IMR-90 (cell line): ENCODE results near the gene DOK6. TPM values are rescaled to one million over a fixed set of nuclear protein-coding genes. Genes with fewer than 3 reads are reported as not detected.

ENCODE experiments used
- ATAC-seq: fragments of 200-7000 bp; cut with Tn5 transposase; 2 replicates; pipeline ENCODE4 v1.9.1; 2020; ENCODE audit warnings: low read depth, mild to moderate bottlenecking, moderate library complexity
- BruUV-seq: library from RNA; stranded (reverse); fragments of 400-500 nt; replicated peaks from 2 replicates; lab custom pipeline; 2021; lab: Mats Ljungman, UMichigan
- CTCF ChIA-PET: fragments of 300-600 bp; formaldehyde crosslinking; extraction: SDS; loops from one replicate; lab custom pipeline; 2021; ENCODE audit warnings: antibody characterized with exemption; lab: Yijun Ruan, JAX
- POLR2A ChIA-PET: fragments of 300-600 bp; sonication (Branson Sonifier 250); formaldehyde crosslinking; loops from one replicate; lab custom pipeline; 2022; ENCODE audit warnings: antibody characterized with exemption; ENCODE audit not compliant: unreplicated experiment; lab: Charles Lee
- DNase-seq: peaks from one replicate; pipeline ENCODE4 v3.0.0; 2013
- H2AFZ ChIP-seq: replicated peaks from 2 replicates; pipeline ENCODE3; 2013; ENCODE audit warnings: low read length, mild to moderate bottlenecking; ENCODE audit not compliant: poor library complexity
- H2AK5ac ChIP-seq: 2 replicates; pipeline ENCODE4 v1.6.1; 2013; ENCODE audit warnings: low read depth, low read length, inconsistent platforms
- H2AK9ac ChIP-seq: replicated peaks from 2 replicates; pipeline ENCODE3; 2013; ENCODE audit warnings: mild to moderate bottlenecking, low read depth, low read length, moderate library complexity; ENCODE audit not compliant: poor library complexity
- H2BK120ac ChIP-seq: 2 replicates; pipeline ENCODE4 v1.6.1; 2013; ENCODE audit warnings: low read depth, low read length, inconsistent platforms
- H2BK15ac ChIP-seq: 3 replicates; pipeline ENCODE4 v1.6.1; 2013; ENCODE audit warnings: low read depth, low read length, inconsistent platforms
- H2BK20ac ChIP-seq: 2 replicates; pipeline ENCODE4 v1.6.1; 2013; ENCODE audit warnings: low read depth, mild to moderate bottlenecking, inconsistent platforms, low read length, moderate library complexity
- H2BK5ac ChIP-seq: 2 replicates; pipeline ENCODE4 v1.6.1; 2013; ENCODE audit warnings: mild to moderate bottlenecking, low read depth, low read length, inconsistent platforms; ENCODE audit not compliant: poor library complexity, severe bottlenecking
- H3K14ac ChIP-seq: replicated peaks from 2 replicates; pipeline ENCODE4 v1.6.1; 2013; ENCODE audit warnings: low read depth, low read length, inconsistent platforms
- H3K18ac ChIP-seq: 2 replicates; pipeline ENCODE4 v1.6.1; 2013; ENCODE audit warnings: low read depth, low read length, control low read depth
- H3K23ac ChIP-seq: 2 replicates; pipeline ENCODE4 v1.6.1; 2013; ENCODE audit warnings: low read depth, low read length, inconsistent platforms
- H3K27ac ChIP-seq: 2 replicates; pipeline ENCODE4 v1.5.1; 2013; ENCODE audit warnings: mild to moderate bottlenecking, control low read depth, low read length; ENCODE audit not compliant: insufficient read depth
- H3K27me3 ChIP-seq: 2 replicates; pipeline ENCODE4 v1.6.1; 2013; ENCODE audit warnings: low read length; ENCODE audit not compliant: control insufficient read depth, insufficient read depth
- H3K36me3 ChIP-seq: 2 replicates; pipeline ENCODE4 v1.6.1; 2013; ENCODE audit warnings: low read length, mixed read lengths; ENCODE audit not compliant: control insufficient read depth, insufficient read depth
- H3K4ac ChIP-seq: 2 replicates; pipeline ENCODE4 v1.6.1; 2013; ENCODE audit warnings: low read depth, low read length, inconsistent platforms
- H3K4me1 ChIP-seq: 2 replicates; pipeline ENCODE4 v1.6.1; 2013; ENCODE audit warnings: low read length, mixed read lengths; ENCODE audit not compliant: control insufficient read depth, insufficient read depth
- H3K4me2 ChIP-seq: 2 replicates; pipeline ENCODE4 v1.6.1; 2013; ENCODE audit warnings: low read depth, mild to moderate bottlenecking, control low read depth, low read length, moderate library complexity
- H3K4me3 ChIP-seq: 2 replicates; pipeline ENCODE4 v1.5.1; 2013; ENCODE audit warnings: low read depth, mild to moderate bottlenecking, control low read depth, low read length, moderate library complexity; ENCODE audit not compliant: insufficient read depth
- H3K56ac ChIP-seq: 2 replicates; pipeline ENCODE4 v1.6.1; 2013; ENCODE audit warnings: low read length, inconsistent platforms; ENCODE audit not compliant: insufficient read depth; ENCODE audit errors: extremely low read depth
- H3K79me1 ChIP-seq, 2 experiments: 2 replicates each; pipeline ENCODE4 v1.6.1; 2013; ENCODE audit warnings: low read length in 2 of 2, inconsistent platforms in 1 of 2, low read depth in 1 of 2
- H3K9ac ChIP-seq: 2 replicates; pipeline ENCODE4 v1.6.1; 2013; ENCODE audit warnings: low read depth, low read length, control low read depth
- H3K9me1 ChIP-seq: 2 replicates; pipeline ENCODE4 v1.6.1; 2013; ENCODE audit warnings: low read length, inconsistent platforms; ENCODE audit not compliant: insufficient read depth
- H3K9me3 ChIP-seq: 2 replicates; pipeline ENCODE4 v1.6.1; 2013; ENCODE audit warnings: low read length; ENCODE audit not compliant: control insufficient read depth, insufficient read depth
- H4K20me1 ChIP-seq: 2 replicates; pipeline ENCODE4 v1.6.1; 2013; ENCODE audit warnings: low read length, inconsistent platforms; ENCODE audit not compliant: insufficient read depth
- H4K5ac ChIP-seq: 2 replicates; pipeline ENCODE4 v1.6.1; 2013; ENCODE audit warnings: mild to moderate bottlenecking, low read depth, low read length, control low read depth
- H4K8ac ChIP-seq, 2 experiments: 2 replicates each; pipeline ENCODE4 v1.6.1; 2013; ENCODE audit warnings: low read depth in 2 of 2, low read length in 2 of 2, control low read depth in 1 of 2, inconsistent platforms in 1 of 2
- H4K91ac ChIP-seq: 2 replicates; pipeline ENCODE4 v1.6.1; 2013; ENCODE audit warnings: low read depth, low read length, inconsistent platforms; ENCODE audit not compliant: insufficient read depth
- BHLHE40 ChIP-seq: fragments of 150-350 bp; IDR thresholded peaks from 2 replicates; pipeline ENCODE4 v1.6.1; 2016; ENCODE audit warnings: mild to moderate bottlenecking, low read depth, low read length
- CEBPB ChIP-seq: IDR thresholded peaks from 2 replicates; pipeline ENCODE4 v1.6.1; 2012; ENCODE audit warnings: low read depth, low read length, improper control_type of control experiment
- CHD1 ChIP-seq: IDR thresholded peaks from 2 replicates; pipeline ENCODE4 v1.6.1; 2012; ENCODE audit warnings: low read depth, low read length, improper control_type of control experiment
- CTCF ChIP-seq: conservative IDR thresholded peaks from 2 replicates; pipeline ENCODE4 v1.5.1; 2012; ENCODE audit warnings: mild to moderate bottlenecking, low read depth, low read length, improper control_type of control experiment
- ELK1 ChIP-seq: fragments of 150-350 bp; IDR thresholded peaks from 2 replicates; pipeline ENCODE4 v1.6.1; 2016; ENCODE audit warnings: low read depth, mild to moderate bottlenecking, low read length, moderate library complexity, borderline replicate concordance
- FOS ChIP-seq: fragments of 150-350 bp; IDR thresholded peaks from 2 replicates; pipeline ENCODE4 v1.6.1; 2016; ENCODE audit warnings: low read depth, low read length
- MAFK ChIP-seq: IDR thresholded peaks from 2 replicates; pipeline ENCODE4 v1.6.1; 2012; ENCODE audit warnings: low read depth, low read length, improper control_type of control experiment
- MAZ ChIP-seq: IDR thresholded peaks from 2 replicates; pipeline ENCODE4 v1.6.1; 2012; ENCODE audit warnings: low read depth, mild to moderate bottlenecking, low read length, improper control_type of control experiment, moderate library complexity, borderline replicate concordance
- MXI1 ChIP-seq: IDR thresholded peaks from 2 replicates; pipeline ENCODE4 v1.6.1; 2012; ENCODE audit warnings: low read depth, mild to moderate bottlenecking, low read length, moderate library complexity, borderline replicate concordance
- NFE2L2 ChIP-seq: fragments of 150-350 bp; IDR thresholded peaks from 2 replicates; pipeline ENCODE4 v1.6.1; 2016; ENCODE audit warnings: low read depth, mild to moderate bottlenecking, low read length
- POLR2A ChIP-seq: IDR thresholded peaks from 2 replicates; pipeline ENCODE4 v1.6.1; 2012; ENCODE audit warnings: mild to moderate bottlenecking, low read depth, low read length
- RAD21 ChIP-seq: IDR thresholded peaks from 2 replicates; pipeline ENCODE4 v1.6.1; 2012; ENCODE audit warnings: low read length, improper control_type of control experiment
- RCOR1 ChIP-seq: IDR thresholded peaks from 2 replicates; pipeline ENCODE4 v1.6.1; 2012; ENCODE audit warnings: mild to moderate bottlenecking, low read length, improper control_type of control experiment; ENCODE audit not compliant: insufficient replicate concordance
- RFX5 ChIP-seq: IDR thresholded peaks from 2 replicates; pipeline ENCODE4 v1.8.0; 2012; ENCODE audit warnings: low read depth, mild to moderate bottlenecking, low read length, moderate library complexity
- SMC3 ChIP-seq: fragments of 150-350 bp; IDR thresholded peaks from 2 replicates; pipeline ENCODE4 v1.6.1; 2016; ENCODE audit warnings: low read depth, mild to moderate bottlenecking, antibody characterized with exemption, low read length, moderate library complexity
- USF2 ChIP-seq: fragments of 150-350 bp; IDR thresholded peaks from 2 replicates; pipeline ENCODE4 v1.6.1; 2017; ENCODE audit warnings: mild to moderate bottlenecking, antibody characterized with exemption, low read length, low read depth
- WGBS, 2 experiments: methylation state at CpG; one replicate each; pipeline versions ENCODE4 v1.1.5 to v1.1.7; 2013; ENCODE audit warnings: missing lambda C conversion rate in 2 of 2; ENCODE audit not compliant: insufficient read length in 1 of 2; ENCODE audit errors: extremely low coverage in 2 of 2; 5-methylcytosine and 5-hydroxymethylcytosine counted together
- dilution Hi-C: fragments of 300-500 bp; cut with HindIII; formaldehyde crosslinking; loops from one replicate; pipeline ENCODE4 v1.14.3; 2018; ENCODE audit warnings: low sequenced_read_pairs; ENCODE audit not compliant: unreplicated experiment
- in situ Hi-C: fragments of 300-500 bp; cut with MboI; formaldehyde crosslinking; loops from 3 replicates; pipeline ENCODE4 v1.14.3; 2019; ENCODE audit warnings: low sequenced_read_pairs, inconsistent platforms, mixed read lengths
- intact Hi-C: fragments of 100-400 bp; cut with micrococcal nuclease; formaldehyde crosslinking; loops from 2 replicates; pipeline ENCODE4 v1.10.0; 2022
- polyA plus RNA-seq, 3 experiments: library from polyadenylated mRNA; depleted of rRNA; stranded (reverse); fragments of >200 nt; gene quantifications; 2 replicates each; pipeline ENCODE4 v1.2.3, GENCODE V29; 2012; ENCODE audit warnings: low replicate concordance in 1 of 3
- total RNA-seq: library from RNA; depleted of rRNA; stranded (reverse); fragments of >200 nt; gene quantifications from 2 replicates; pipeline ENCODE4 v1.2.3, GENCODE V29; 2012

The DOK6 gene
- total and polyA plus RNA-seq, 2 of the 4 experiments (the other 2 are of a cell fraction), result 1.9 to 2.7 TPM

- Histone ChIP-seq H2BK5ac (no peak overlapping the region), H3K14ac (no peak overlapping the region), H3K27me3 (no peaks in the 10 kb centered on the region), H2AK9ac (no peak overlapping the region), H3K36me3 (no peaks in the 10 kb centered on the region), H2AFZ (no peak overlapping the region), H4K91ac (no peak overlapping the region), H3K18ac (no peak overlapping the region), H4K8ac (no peak overlapping the region), H3K9me1 (no peaks in the 10 kb centered on the region), H3K9me3 (no peaks in the 10 kb centered on the region), H2BK120ac (no peak overlapping the region), H3K4me3 (no peak overlapping the region), H3K4me1 (no peaks in the 10 kb centered on the region), H4K20me1 (no peaks in the 10 kb centered on the region), H3K56ac (no peak overlapping the region), H3K4me2 (no peak overlapping the region), H3K79me1 (no peaks in the 10 kb centered on the region), H2BK20ac (no peak overlapping the region), H3K23ac (no peak overlapping the region), H3K27ac (no peak overlapping the region), H3K9ac (no peak overlapping the region), H3K4ac (no peak overlapping the region), H4K5ac (no peak overlapping the region), H2BK15ac (no peak overlapping the region), H2AK5ac (no peak overlapping the region)
- ATAC-seq (no peak), DNase-seq (no peak)
- WGBS, 2 experiments, result 100% methylated on average over 2 of the region's 11 CpGs; no CpG with 5 or more reads in 1 of the 2 experiments
- intact Hi-C loops, result no loop called here
- no peak for TF ChIP-seq MAFK
- no peak for TF ChIP-seq SMC3
- TF ChIP-seq RFX5, result no peak
- TF ChIP-seq MAZ, result no peak
- no peak for TF ChIP-seq ELK1
- TF ChIP-seq RAD21, result no peak
- TF ChIP-seq CEBPB, result no peak
- TF ChIP-seq RCOR1, result no peak
- no peak for TF ChIP-seq CHD1
- no peak for TF ChIP-seq FOS
- TF ChIP-seq USF2, result no peak
- no peak for TF ChIP-seq BHLHE40
- TF ChIP-seq POLR2A, result no peak
- no peak for TF ChIP-seq MXI1
- TF ChIP-seq CTCF, result no peak
- no peak for TF ChIP-seq NFE2L2
- ChIA-PET CTCF (no interaction called here), POLR2A (no interaction called here)
- in situ Hi-C loops, result no loop called here
- no TSS peak for BruUV-seq
- dilution Hi-C loops, result no loop called here
Observed at GRCh38 chr18:69898241-69898861, 497.7 kb downstream of the DOK6 start.
